GM13976 (cell line): ENCODE results near the gene MISP.

Experiments
- DNase-seq: peaks from one replicate; pipeline ENCODE4 v3.0.0; 2012; ENCODE audit warnings: low spot score
- in situ Hi-C: fragments of 300-500 bp; cut with MboI; formaldehyde crosslinking; loops from one replicate; pipeline ENCODE4 v1.12.0; 2022; ENCODE audit warnings: low sequenced_read_pairs, mixed read lengths, inconsistent platforms; ENCODE audit not compliant: unreplicated experiment
- TF ChIP-seq, protein P1 (sequence below): IDR thresholded peaks from 2 replicates; pipeline ENCODE4 v1.5.1; 2012; ENCODE audit warnings: borderline replicate concordance, mild to moderate bottlenecking; ENCODE audit not compliant: insufficient read depth; ENCODE audit errors: extremely low read depth, missing control alignments, control extremely low read depth

The MISP gene

DNA sequence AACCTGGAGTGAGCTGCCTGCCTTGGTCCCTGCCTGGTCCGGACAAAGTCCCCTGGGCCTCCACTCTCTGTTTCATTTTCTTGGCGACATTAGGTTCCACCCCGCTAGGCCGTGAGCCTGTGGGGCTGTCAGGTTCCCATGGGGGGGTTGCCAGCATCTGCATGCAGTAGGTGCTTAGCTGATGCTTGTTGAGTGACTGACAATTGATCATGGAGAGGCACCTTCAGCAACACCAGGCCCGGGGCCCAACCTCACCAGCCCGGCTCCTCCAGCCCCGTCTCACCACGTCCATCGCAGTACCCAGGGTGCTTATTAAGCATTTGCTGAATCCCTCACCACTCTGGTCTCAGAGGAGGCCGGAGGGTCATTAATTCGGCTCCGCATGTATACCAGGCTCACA is 13.4 kb downstream of the MISP start:
- TF ChIP-seq, protein P1, sequence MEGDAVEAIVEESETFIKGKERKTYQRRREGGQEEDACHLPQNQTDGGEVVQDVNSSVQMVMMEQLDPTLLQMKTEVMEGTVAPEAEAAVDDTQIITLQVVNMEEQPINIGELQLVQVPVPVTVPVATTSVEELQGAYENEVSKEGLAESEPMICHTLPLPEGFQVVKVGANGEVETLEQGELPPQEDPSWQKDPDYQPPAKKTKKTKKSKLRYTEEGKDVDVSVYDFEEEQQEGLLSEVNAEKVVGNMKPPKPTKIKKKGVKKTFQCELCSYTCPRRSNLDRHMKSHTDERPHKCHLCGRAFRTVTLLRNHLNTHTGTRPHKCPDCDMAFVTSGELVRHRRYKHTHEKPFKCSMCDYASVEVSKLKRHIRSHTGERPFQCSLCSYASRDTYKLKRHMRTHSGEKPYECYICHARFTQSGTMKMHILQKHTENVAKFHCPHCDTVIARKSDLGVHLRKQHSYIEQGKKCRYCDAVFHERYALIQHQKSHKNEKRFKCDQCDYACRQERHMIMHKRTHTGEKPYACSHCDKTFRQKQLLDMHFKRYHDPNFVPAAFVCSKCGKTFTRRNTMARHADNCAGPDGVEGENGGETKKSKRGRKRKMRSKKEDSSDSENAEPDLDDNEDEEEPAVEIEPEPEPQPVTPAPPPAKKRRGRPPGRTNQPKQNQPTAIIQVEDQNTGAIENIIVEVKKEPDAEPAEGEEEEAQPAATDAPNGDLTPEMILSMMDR, result no peak
- no peak for DNase-seq
- in situ Hi-C loops, result loop anchor here (10.0 kb wide), 1 partner anchor 220 kb away; the partner anchor contains the start of gene WDR18

DNA sequence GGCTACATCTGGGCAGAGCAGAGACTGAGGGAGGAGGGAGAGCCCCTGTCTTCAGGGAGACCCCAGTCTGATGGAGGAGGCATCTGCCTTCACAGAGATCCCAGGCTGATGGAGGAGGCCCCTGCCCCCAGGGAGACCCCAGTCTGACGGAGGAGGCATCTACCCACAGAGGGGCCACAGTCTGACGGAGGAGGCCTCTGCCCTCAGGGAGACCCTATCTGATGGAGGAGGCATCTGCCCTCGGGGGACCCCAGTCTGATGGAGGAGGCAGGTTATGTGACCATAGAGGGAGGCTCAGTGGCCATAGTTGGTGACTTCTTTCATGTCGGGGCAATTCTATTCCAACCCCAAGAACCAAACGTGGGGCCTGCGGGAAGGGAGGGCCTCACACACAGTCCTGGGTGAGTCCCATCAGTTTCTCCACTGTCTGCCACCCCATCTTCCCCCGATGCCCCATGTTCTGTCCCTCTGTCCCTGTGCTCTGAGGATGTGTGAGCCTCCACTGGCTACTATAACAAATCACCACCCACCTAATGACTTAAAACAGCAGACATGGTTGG is 14.3 kb downstream of the MISP start:
- in situ Hi-C loops, result loop anchor here (10.0 kb wide), 1 partner anchor 220 kb away; the partner anchor contains the start of gene WDR18
- TF ChIP-seq, protein P1, result no peak
- DNase-seq, result no peak

DNA sequence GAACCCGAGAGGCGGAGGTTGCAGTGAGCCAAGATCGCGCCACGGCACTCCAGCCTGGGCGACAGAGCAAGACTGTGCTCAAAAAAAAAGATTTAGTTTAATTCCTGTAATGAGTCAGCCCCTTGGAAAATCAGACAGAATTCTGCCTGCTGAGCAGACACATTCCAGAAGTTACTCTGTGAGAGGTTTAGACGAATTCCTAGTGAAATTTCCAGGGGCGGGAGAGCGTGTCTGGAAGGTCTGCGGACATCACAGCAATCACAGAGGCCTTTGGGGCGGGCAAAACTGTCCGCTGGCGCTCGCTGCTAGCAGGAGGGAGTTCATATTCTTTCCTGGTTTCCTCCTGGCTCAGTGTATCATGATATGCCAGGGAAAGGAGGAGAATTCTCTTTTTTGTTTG is 17.5 kb downstream of the MISP start:
- TF ChIP-seq, protein P1, result no peak
- in situ Hi-C loops, result loop anchor here (10.0 kb wide), 1 partner anchor 216 kb away; the partner anchor contains the start of gene WDR18
- no peak for DNase-seq

DNA sequence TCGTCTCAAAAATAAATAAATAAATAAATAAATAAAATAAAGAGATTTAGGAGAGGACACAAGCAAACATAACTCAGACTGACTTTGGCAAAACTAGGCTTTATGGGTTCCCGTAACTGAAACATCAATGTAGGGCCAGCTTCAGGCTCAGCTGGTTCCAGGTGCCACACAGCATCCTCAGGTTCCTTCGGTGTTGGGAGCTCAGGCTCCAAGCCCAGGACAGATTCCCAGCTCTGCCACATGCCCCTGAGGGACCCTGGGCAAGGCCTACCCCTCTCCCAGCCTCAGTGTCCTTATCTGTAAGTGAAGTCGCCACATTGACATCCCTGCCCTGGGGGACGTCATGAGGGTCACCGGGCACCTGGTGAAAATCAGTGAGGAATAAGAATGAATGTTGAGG is 18.7 kb downstream of the MISP start:
- TF ChIP-seq, protein P1, result no peak
- in situ Hi-C loops, result loop anchor here (10.0 kb wide), 1 partner anchor 215 kb away; the partner anchor contains the start of gene WDR18
- DNase-seq, result no peak

DNA sequence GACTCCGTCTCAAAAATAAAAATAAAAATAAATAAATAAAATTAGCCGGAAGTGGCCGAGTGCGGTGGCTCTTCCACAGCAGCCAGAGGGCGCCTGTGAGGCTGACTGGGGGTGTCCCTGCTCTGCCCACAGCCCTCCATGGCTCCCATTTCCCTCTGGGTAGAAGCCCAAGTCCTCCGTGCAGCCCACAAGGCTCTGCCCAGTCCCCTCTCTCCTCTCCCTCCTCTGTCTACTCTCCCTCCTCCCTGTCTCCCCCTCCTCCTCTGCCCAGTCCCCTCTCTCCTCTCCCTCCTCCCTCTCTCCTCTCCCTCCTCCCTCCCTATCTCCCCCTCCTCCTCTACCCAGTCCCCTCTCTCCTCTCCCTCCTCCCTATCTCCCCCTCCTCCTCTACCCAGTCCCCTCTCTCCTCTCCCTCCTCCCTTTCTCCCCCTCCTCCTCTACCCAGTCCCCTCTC is 20.4 kb downstream of the MISP start:
- TF ChIP-seq, protein P1, result peak; percentile 49
- in situ Hi-C loops, result no loop called here
- peak; percentile 85 for DNase-seq

DNA sequence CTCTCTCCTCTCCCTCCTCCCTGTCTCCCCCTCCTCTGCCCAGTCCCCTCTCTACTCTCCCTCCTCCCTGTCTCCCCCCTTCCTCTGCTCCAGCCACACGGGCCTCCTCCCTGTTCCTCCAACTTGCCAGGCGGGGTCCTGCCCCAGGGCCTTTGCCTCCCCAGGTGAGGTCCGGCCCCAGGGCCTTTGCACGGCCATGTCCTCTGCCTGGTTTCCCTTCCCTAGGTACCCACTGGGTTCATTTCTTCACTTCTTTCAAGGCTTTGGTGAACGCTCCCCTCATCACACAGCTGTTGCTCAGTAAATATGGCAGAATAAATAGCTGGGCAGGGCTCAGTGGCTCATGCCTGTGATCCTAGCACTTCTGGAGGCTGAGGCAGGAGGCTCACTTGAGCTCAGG is 21.2 kb downstream of the MISP start:
- no peak for DNase-seq
- in situ Hi-C loops, result no loop called here

More for the DNA sequence above, 21.2 kb downstream of the MISP start:
- TF ChIP-seq, protein P1, result no peak
